ENCODE measurements around the gene JPH3. TPM values are rescaled to one million over a fixed set of nuclear protein-coding genes. Genes with fewer than 3 reads are reported as not detected.

JPH3 gene
- total RNA-seq, 1 experiment from 2014 or later, result 32.7 TPM

DNA sequence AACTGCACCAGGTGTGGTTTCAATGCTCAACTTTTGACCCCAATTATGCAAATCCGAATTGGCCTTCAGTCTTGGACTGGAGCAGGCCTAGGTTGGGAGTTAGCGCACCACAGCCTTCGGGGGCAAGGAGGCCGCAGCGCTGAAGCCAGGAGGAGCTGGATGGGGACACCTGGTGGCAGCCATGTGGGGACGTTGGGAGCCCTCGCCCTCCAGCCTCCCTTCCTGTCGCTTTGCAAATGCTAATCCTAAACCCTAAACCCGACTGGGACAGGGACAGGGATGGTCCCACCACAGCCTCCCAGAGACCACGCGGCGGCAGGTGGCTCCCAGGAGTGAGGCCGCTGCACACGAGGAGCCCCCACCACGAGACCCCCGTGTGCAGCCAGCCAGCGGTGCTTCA lies 104.8 kb downstream of the JPH3 start:
- no peak overlapping the region for H2BK5ac ChIP-seq (ENCODE audit: insufficient read length, low read length)
- Mint-ChIP-seq H3K4me3 (no peak overlapping the region), H3K27me3 (ENCODE audit: low read depth) (no peaks in the 10 kb centered on the region; the same call in none of the 2 replicates), H3K27ac (no peak overlapping the region), H3K9me3 (no peaks in the 10 kb centered on the region), H3K4me1 (peaks cover 6 to 20% of the 10 kb centered on the region in 2 experiments), H3K36me3 (ENCODE audit: insufficient read depth in 1 of 3, low read depth in 3 of 3) (peaks cover 14 to 60% (median 54%) of the 10 kb centered on the region in 3 experiments; a peak in 6 of 7 replicates)
- H3K56ac ChIP-seq (ENCODE audit: insufficient read length, low read depth, low read length), result no peak overlapping the region
- WGBS (ENCODE audit: extremely low coverage, insufficient read length, low lambda C conversion rate), result no CpG with 5 or more reads among the region's 17 CpGs
- TF ChIP-seq, protein P1, sequence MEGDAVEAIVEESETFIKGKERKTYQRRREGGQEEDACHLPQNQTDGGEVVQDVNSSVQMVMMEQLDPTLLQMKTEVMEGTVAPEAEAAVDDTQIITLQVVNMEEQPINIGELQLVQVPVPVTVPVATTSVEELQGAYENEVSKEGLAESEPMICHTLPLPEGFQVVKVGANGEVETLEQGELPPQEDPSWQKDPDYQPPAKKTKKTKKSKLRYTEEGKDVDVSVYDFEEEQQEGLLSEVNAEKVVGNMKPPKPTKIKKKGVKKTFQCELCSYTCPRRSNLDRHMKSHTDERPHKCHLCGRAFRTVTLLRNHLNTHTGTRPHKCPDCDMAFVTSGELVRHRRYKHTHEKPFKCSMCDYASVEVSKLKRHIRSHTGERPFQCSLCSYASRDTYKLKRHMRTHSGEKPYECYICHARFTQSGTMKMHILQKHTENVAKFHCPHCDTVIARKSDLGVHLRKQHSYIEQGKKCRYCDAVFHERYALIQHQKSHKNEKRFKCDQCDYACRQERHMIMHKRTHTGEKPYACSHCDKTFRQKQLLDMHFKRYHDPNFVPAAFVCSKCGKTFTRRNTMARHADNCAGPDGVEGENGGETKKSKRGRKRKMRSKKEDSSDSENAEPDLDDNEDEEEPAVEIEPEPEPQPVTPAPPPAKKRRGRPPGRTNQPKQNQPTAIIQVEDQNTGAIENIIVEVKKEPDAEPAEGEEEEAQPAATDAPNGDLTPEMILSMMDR (conservative IDR thresholded peaks at IDR 0.05), result peak; percentile 50; the same call in 1 of the 3 replicates
- H3K18ac ChIP-seq (ENCODE audit: insufficient read length, low read depth, low read length), result no peak overlapping the region
- no peak overlapping the region for H4K8ac ChIP-seq (replicated peaks; ENCODE audit: insufficient read length, low read depth, low read length)
- H2BK15ac ChIP-seq (ENCODE audit: low read depth, low read length), result no peak overlapping the region
- no peak overlapping the region; the same call in 1 of the 2 replicates for H3K14ac ChIP-seq (ENCODE audit: insufficient read depth, low read length)
- H3K9me3 ChIP-seq (ENCODE audit: control insufficient read depth, low read depth, low read length), result no peaks in the 10 kb centered on the region
- H3K23me2 ChIP-seq (ENCODE audit: insufficient read length, low read depth, low read length, poor library complexity, severe bottlenecking), result no peaks in the 10 kb centered on the region
- H3T11ph ChIP-seq (ENCODE audit: low read length), result no peak overlapping the region
- H3K23ac ChIP-seq (ENCODE audit: insufficient read length, low read depth, low read length), result no peak overlapping the region
- H3K27ac ChIP-seq (ENCODE audit: insufficient read length, low read depth, low read length), result no peak overlapping the region
- no peak overlapping the region for H2AK5ac ChIP-seq (ENCODE audit: insufficient read length, low read length)
- no peak overlapping the region for H4K5ac ChIP-seq (ENCODE audit: insufficient read length, low read depth, low read length)
- peak; percentile 74 for DNase-seq
- H2BK120ac ChIP-seq (ENCODE audit: low read depth, low read length, poor library complexity, severe bottlenecking), result no peak overlapping the region
- H3K4me2 ChIP-seq (ENCODE audit: insufficient read depth, insufficient read length, low read length), result no peak overlapping the region
- H2AFZ ChIP-seq (ENCODE audit: low read length), result no peak overlapping the region
- no peaks in the 10 kb centered on the region for H3K27me3 ChIP-seq (ENCODE audit: insufficient read depth, low read length)
- H3K4me1 ChIP-seq (ENCODE audit: insufficient read depth, low read length), result no peaks in the 10 kb centered on the region
- H2BK20ac ChIP-seq (ENCODE audit: low read depth, low read length, poor library complexity, severe bottlenecking), result no peak overlapping the region
- H4K91ac ChIP-seq (ENCODE audit: insufficient read length, low read depth, low read length), result no peak overlapping the region
- no peaks in the 10 kb centered on the region for H4K20me1 ChIP-seq (ENCODE audit: control insufficient read depth, insufficient read depth, insufficient read length)
- H3K79me2 ChIP-seq (ENCODE audit: insufficient read depth, low read length), result no peaks in the 10 kb centered on the region
- H3K79me1 ChIP-seq (ENCODE audit: insufficient read depth, low read depth, low read length, poor library complexity, severe bottlenecking), result no peaks in the 10 kb centered on the region
- no peak overlapping the region for H3K9ac ChIP-seq (ENCODE audit: extremely low read depth, insufficient read length, low read length)
- no peak overlapping the region for H3K4ac ChIP-seq (ENCODE audit: low read depth, low read length)
- H2BK12ac ChIP-seq (ENCODE audit: insufficient read length, low read depth, low read length), result no peak overlapping the region

Data from H9 (cell line).